Measurements from ENCODE around the gene CPA1. TPM values are rescaled to one million over a fixed set of nuclear protein-coding genes. Genes with fewer than 3 reads are reported as not detected.

Gene CPA1
- not detected in 2 replicates for total RNA-seq

DNA sequence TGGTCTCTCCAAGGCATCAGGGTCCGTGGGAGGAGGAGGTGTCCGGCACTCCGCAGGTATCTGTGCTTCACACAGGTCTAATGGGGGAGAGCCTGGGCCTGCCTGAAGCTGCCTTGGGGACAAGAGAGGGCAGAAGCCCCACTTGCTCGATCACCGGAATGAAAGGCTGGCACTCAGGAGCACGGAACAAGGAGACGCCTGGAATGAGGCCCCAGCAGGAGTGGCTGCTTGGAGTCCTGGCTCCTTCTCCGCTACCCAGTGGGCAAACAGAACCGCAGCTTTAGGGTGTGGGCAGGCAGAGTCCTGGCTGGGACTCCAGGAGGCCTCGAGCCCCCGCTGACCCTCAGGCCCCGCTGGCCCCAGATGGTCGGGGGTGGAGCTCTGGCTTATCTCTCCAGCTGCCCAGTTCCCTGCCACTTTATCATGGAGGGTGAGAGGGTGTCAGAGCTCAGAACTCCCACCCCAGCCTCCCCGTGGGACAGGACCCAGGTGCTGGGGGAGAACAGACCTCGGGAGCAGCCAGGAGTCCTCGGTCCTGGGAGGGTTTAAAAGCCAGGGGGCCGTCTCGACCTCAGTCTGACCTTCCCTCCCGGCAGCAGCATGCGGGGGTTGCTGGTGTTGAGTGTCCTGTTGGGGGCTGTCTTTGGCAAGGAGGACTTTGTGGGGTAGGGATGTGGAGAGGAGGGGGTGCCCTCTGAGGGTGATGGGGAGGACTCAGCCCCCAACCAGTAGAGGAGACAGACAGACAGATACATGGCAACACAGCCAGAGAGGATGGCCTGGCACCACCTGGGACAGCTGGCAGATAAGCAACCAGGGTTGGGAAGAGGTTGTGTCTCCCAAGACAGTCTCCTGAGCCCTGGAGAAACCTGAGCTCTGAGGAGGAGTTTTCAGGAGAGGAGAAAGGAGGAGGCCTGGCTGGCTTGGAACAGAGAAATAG lies at the start of gene CPA1:
Gene CPA1, plus strand, starts transcription at position 574 of the 940 bp plus-strand sequence. Its CDS starts 27 bp downstream, at position 601.
- no peak for DNase-seq (ENCODE audit: extremely low read depth, low read depth, low spot score)

DNA sequence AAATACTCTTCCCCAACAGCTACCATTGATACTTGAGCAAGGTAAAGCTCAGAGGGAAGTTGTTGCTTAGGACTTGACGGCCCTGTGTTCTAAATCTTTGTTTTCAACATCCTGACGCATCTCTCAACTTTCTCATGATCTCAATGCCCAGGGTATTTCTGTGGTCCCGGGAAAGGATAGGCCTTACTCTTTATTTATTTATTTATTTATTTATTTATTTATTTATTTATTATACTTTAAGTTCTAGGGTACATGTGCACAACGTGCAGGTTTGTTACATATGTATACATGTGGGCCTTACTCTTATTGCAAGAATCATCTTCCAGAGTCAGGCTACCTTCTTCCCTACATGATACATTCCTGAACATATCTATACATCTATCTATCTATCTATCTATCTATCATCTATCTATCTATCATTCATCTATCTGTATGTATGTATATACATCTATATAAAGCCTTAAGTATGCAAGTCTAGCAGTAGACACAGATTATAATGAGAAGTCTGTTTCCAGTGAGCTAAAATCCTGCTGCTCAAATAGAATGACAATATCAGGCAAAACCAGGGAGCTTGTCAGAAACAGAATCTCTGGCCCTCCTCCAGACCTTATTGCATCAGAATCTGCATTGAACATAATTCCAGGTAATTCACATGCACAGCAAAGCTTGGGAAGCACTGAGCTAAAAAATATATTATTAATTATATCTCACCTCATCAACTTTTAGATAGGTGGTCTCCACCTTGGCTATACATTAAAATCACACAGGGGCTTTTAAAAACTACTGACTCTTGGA lies 47.8 kb upstream of the CPA1 start:
- no peak for DNase-seq (ENCODE audit: extremely low read depth, low read depth, low spot score)

DNA sequence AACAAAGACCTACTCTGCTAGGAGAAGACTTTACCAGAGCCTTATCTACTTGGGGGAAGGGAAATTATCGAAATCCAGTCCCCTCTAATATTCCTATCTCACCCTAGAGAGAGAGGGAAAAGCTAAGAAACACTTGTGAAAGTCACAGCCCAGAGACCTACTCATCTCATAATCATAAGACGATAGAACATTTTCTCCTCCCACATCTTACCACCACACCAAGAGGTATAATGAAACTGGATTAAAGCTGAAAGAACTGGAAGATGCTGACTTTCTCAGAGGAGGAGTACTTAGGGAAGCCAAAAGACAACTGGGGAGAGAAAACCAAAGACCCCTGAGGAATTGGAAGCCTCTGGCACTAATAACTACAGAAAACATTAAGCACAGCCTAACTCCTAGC lies 46.5 kb upstream of the CPA1 start:
- no peak for DNase-seq (ENCODE audit: extremely low read depth, low read depth, low spot score)

DNA sequence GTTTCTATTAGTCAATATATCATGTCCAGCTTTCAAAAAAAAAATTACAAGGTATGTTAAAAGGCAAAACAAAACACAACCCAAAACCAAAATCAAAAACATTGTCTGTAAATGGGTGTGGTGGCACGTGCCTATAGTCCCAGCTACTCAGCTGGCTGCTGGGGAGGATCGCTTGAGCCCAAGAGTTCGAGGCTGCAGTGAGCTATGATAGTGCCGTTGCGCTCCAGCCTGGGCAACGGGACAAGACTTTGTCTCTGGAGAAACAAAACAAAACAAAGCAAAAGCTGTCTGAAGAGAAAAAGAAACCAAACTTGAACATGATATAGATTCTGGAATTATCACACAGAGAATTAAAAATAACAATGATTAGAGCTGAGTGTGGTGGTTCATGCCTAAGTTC lies 46.0 kb upstream of the CPA1 start:
- no peak for DNase-seq (ENCODE audit: extremely low read depth, low read depth, low spot score)

DNA sequence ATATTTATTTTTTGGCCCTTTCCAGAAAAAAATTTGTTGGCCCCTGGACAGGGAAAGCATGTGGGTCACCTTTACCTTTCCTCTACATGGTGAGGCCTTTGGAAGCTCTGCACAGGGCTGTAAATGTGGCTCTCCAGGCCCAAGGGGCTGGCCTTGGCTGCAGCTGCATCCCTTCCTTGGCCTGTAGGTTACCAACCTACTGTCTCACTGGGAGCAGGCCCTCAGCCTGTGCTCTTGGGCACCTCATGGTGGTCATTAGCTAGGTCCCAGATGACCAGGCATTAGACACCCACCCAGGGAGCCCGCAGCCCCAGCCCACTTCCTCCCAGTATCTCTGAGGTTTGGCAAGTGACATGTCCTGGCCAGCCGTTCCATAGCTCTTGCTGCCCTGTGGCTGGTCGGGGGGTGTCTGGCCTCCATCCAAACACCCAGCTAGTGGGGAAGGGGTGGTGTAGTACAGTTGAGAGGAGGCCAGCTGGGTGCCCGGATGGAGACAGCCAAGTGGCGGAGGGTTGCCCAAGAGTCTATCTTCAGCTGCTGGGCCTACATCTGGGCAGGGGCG lies 42.8 kb upstream of the CPA1 start:
- DNase-seq (ENCODE audit: extremely low read depth, low read depth, low spot score), result no peak

DNA sequence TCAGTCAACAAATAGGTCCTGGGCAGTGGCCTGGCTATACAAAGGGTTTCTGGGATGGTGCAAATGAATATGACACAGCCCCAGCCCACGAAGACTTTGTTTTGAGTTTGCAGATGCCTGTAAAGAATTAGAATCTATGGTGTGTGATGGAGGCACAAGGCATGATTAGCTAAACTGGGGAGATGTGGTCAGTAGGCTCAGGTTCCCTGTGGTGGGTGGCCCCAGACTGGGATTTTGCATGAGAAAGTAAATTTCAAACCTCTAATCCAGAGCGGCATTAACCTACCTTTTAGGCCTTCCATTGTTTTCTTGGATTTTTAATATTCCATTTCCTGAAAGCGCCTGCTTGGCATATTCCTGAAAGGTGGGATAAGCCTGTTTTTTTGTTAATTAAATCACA lies 42.1 kb upstream of the CPA1 start:
- no peak for DNase-seq (ENCODE audit: extremely low read depth, low read depth, low spot score)

DNA sequence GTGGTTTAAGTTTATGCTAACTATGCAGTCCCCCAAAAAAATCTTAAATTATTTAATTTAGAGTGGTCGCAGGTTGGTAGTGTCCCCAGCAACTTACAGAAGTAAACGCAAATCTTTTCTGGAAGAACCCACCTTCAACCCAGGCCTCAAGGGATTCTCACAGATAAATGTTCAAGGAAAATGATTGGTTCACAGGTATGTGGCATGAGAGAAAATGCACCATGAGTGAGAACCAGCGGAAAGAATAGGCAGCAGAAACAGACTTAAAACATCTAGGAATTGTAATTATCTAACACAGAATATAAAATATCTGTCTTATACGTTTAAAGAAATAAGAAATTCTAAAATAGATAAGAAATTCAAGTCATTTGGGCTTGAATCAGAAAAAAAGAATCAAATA lies 38.4 kb upstream of the CPA1 start:
- no peak for DNase-seq (ENCODE audit: extremely low read depth, low read depth, low spot score)

DNA sequence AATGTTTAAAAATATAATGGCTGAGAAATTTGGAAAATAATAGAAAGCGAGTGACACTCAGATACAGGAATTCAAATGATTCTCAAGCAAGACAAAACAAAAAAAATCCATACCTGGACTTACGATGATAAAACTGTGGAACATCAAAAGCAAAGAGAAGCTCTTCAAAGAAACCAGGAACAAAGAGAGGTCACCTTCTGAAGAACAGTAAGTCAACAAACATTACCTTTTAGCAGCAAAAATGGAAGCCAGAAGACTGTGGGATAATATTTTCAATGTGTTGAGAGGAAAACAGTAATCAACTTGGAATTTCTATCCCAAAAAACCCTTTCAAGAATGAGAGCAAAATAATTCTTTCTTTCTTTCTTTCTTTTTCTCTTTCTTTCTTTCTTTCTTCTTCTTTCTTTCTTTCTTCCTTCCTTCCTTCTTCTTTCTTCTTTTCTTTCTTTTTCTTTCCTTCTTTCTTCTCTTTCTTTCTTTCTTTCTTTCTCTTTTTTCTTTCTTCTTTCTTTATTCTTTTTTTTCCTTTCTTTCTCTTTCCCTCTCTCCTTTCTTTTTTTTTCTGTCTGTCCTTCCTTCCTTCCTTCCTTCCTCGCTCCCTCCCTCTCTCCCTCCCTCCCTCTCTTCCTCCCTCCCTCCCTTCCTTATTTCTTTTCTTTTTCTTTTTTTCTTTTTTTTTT lies 37.5 kb upstream of the CPA1 start:
- DNase-seq (ENCODE audit: extremely low read depth, low read depth, low spot score), result no peak

DNA sequence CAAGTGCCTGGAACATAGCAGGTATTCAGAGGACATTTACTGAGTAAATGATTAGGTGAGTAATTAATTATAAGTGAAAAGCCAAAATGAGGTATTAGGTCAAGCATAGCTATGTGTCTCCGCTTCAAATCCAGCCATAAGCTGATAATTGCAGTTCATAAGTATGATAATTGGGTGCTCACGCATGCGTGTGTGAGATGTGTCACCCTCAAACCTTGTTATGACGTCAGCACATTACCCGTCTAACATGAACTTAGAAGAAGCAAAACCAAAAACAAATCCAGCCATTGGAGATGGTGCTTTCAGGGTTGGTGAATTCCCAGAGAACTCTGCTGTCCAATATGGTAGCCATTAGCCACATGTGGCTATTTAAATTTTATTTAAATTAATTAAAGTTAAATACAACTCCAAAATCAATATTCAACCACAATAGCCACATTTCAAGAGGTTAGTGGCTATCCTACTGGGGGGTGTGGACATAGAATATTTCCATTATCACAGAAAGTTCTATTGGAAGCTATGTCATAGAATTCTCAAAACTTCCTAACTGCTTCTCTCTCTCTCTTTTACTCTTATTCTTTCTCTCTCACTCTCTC lies 35.9 kb upstream of the CPA1 start, which contains the start of gene CPA5:
Gene CPA5, plus strand, starts transcription at position 546 of the 596 bp plus-strand sequence. CDS start 1,670 bp downstream, outside the sequence.
- no peak for DNase-seq (ENCODE audit: extremely low read depth, low read depth, low spot score)

DNA sequence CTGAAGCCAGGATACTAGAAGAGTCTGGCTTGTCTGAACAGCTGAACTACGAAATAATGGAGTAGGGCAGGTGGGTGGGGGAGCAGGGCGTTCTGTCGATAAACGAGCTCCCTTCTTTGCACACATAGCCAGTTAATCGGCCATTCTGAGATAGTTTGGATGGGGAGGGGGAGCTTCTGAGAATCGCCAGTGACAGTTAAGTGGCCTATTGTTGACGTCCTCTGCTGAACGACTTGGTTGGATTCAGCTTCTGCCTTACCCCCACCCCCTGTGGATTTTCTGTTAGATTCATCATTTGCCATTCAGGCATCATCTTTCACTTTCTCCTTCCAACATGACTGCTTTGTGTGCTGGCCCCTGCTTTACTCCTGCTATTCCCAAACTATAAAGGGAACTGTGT lies 35.2 kb upstream of the CPA1 start:
- no peak for DNase-seq (ENCODE audit: extremely low read depth, low read depth, low spot score)

DNA sequence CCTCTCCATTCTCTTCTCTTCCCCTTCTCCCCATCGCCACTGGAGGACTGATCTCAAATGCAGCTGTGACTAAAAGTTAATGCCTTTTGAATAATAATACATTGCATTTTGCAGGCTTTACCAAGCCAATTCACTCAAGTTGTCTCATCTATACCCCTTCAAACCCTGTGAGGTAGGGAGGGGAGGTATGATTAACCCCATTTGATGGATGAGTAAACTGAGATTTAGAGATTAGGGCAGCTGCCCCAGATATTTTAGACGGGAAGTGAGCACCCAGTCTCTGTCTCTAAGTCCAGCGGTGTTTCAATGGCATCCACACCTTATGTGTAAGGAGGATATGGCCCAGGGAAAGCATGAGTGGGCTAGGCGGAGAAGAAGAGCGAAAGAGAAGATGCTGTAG lies 34.6 kb upstream of the CPA1 start:
- no peak for DNase-seq (ENCODE audit: extremely low read depth, low read depth, low spot score)

DNA sequence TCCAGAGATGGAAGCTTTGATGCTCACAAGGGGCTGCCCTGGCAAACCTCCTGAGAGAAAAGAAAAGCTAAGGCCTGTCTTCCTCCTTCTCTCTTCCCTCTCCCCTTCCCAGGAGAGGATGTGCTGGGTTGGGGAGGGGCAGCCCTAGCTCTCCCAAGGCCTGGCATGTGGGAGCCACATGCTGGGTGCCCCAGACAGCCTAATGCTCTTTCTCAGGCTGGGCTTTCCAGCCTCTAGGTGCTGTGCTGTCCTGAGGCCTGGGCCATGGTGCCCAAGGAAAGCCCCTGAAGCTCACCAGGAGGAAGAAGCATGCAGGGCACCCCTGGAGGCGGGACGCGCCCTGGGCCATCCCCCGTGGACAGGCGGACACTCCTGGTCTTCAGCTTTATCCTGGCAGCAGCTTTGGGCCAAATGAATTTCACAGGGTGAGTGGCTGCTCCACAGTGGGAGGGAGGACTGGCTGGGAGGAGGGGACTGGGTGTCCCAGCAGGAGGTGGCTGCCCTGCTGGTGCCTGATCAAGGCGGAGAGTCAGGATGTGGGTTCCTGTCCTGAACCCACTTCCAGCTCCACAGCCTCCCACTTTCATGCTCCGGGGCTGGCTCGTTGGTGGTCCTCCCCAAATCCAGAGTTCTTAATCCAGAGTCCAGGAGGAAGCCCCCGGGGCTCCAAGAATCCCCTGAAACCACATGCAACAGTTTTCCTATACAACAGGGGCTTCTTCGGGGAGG lies 34.0 kb upstream of the CPA1 start:
- no peak for DNase-seq (ENCODE audit: extremely low read depth, low read depth, low spot score)

DNA sequence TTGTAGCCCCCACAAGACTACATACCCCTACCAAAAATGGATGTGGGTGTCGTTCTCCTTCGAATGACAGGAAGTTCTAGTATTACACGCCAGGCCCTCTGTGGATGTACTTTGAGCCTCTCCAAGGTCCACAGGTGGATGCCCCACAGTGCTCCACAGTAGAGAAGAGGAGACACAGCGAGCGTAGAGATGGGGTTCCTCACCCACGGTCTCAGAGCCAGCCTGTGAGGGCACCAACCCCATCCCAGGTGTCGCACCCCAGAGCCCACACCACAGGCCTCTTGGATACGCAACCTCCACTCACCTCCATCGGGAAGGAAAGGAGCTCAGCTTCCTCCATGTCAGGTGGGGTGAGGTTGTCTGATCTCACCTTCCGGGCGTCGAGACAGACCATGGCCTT lies 33.4 kb upstream of the CPA1 start:
- no peak for DNase-seq (ENCODE audit: extremely low read depth, low read depth, low spot score)

DNA sequence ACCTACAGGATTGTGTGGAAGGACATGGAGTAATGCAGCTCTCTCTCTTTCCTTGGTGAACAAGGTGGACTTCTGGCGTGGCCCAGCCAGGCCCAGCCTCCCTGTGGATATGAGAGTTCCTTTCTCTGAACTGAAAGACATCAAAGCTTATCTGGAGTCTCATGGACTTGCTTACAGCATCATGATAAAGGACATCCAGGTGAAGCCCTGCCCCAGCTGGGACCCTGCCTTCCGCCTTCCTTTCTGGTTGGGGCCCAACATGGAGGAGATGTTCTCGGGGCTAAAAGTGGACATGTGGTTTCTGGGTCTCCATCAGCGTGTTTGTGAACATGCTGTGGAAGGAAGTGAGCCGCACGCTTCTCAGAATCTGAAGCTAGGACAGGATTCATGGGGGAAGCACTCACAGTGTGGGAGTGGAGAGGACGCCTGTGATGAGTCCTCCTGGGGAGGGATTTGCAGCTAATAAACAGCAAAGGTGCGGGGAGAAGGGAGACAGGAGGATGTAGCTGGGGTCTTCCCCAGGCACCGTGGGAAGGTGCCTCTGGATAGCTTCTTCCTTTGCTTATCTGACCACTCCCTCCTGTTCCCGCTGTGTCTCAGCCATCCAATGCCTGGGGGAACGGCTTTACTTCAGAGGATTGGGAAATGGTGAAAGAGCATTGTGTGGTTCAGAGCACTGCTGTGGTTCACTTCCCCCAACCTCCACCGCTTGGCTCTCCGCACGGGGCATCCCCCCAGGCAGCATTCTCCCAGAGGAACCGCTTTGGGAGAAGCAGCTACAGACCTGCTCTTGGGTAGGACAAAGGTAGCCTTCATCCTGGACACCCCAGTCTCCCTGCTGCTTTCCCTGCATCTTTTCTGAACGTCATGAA lies 30.1 kb upstream of the CPA1 start:
- no peak for DNase-seq (ENCODE audit: extremely low read depth, low read depth, low spot score)

DNA sequence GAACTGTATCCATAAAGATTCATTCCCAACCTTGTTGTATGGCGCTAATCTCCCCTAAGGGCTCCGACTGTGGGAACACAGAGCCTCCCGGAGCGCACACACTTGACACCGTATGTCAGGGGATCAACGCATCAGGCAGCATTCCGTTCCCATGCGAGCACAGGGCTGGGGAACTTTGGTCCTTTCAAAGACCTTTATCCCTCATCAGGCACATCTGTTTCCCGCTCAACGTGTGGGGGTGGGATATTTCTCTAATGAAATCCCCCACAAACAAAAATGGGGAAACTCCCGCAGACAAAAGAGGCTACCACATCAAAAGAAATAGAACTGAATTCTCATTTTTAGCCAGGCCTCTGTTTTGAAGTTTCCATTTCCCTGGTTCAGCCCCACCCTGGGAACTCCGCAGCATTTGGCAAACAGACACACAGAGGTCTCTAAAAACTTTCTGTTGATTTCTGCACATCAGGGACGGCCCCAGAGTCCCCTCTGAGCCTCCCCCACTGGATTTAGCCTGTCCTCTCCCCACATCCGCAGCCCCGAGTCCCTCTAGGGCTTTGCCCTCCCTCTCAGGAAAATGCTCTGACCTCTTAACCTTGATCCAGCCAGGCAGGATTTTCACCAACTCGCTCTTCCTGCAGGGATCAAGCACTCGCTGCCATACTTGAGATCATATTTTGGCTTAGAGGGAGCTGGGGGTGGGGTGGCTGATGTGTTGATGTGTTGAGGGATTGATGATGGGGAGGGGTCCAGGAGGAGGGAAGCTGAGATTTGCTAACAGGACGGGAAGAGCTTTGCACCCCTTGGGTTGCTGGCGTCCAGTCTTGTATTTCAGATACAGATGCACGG lies 29.1 kb upstream of the CPA1 start:
- DNase-seq (ENCODE audit: extremely low read depth, low read depth, low spot score), result no peak

DNA sequence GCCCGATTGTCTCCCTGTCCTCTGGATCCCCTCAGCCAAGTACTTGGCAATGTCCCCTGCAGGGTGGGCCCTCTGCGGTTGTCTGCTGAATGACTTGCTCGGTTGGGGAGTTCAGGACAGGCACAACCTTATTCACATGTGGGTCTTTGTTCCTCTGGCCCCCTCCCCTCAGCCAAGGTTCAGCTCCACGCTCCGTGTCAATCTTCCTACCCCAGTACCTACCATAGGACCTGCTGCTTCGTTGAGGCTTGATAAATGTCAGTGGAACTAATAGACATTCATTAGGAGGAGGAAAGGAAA lies 28.6 kb upstream of the CPA1 start:
- DNase-seq (ENCODE audit: extremely low read depth, low read depth, low spot score), result no peak

DNA sequence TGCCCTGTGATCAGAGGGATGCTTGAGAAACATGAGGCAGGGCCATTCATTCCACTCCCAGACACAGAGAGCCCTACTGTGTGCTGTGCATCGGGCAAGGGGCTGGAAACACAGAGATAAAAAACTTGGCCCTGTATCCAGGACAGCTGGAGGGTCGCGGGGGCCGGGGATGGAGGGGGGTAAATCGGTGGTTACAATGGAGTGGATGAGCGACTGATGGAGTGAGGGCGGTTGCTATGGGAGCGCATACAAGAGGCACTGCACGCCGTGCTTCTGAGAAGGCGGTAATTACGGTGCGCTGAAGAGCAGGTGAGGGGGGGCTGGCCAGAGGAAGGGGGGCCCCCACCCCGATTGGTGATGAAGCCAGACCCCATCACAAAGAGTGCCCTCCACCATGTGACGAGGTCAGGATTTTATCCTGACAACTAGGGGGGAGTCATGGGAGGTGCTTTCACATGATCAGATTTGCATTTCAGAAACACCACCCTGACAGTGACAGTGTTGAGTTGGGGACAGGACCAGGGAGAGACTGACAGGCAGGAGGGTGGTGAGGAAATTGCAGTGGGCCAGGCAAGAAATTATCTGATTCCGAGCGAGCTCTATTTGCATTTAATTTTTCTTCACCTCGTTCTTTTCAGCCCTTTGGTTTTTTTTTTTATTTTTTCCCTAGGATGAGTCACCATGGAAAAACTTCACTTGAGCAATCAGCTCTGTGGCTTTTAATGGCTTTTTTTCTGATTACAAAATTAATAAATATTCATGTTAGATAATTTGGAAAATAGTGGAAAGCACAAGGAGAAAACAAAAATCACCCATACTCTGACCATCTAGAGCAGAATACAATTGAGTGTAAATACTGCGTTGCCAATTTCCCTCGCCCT lies 27.9 kb upstream of the CPA1 start:
- DNase-seq (ENCODE audit: extremely low read depth, low read depth, low spot score), result no peak

Measured in glomerular endothelial cell (primary cell).